SK-N-SH treated with all-trans-retinoic acid at 6 μM for 48 hours (cell line): ENCODE data around the gene FGG.

ENCODE experiments used
- ARNTL ChIP-seq: fragments of 450-650 bp; formaldehyde crosslinking; IDR thresholded peaks from 2 replicates; pipeline ENCODE4 v1.5.0; 2020; ENCODE audit warnings: low read depth, mild to moderate bottlenecking, moderate library complexity, borderline replicate concordance
- TOX ChIP-seq: fragments of 250-450 bp; sonication (Bioruptor Pico); IDR thresholded peaks from 2 replicates; pipeline ENCODE4 v1.8.0; 2021; ENCODE audit warnings: mild to moderate bottlenecking, moderate library complexity, borderline replicate concordance
- ZNF70 ChIP-seq: fragments of 450-650 bp; formaldehyde crosslinking; IDR thresholded peaks from 2 replicates; pipeline ENCODE4 v1.5.0; 2020; ENCODE audit warnings: mild to moderate bottlenecking, moderate library complexity

GRCh38 chr4:154611833-154612232, 623 bp downstream of the FGG start:
- no peak for TF ChIP-seq ZNF70 (CRISPR knock-in tag)
- no peak for TF ChIP-seq TOX (CRISPR knock-in tag)
- TF ChIP-seq ARNTL (CRISPR knock-in tag), result no peak
